Measurements from ENCODE around the gene RALY. TPM values are rescaled to one million over a fixed set of nuclear protein-coding genes. Genes with fewer than 3 reads are reported as not detected.

RALY gene
- total and polyA plus RNA-seq, 10 of the 15 experiments (the other 5 are each of a cell fraction or from before 2014, with no cell fraction given), result 1.2 to 246 (median 137) TPM

GRCh38 chr20:34037767-34038166 lies 44.1 kb downstream of the RALY start:
- no peaks in the 10 kb centered on the region for H3K27me3 ChIP-seq (replicated peaks in 1 of 2; ENCODE audit: control insufficient read depth in 2 of 2, insufficient read depth in 2 of 2, low read length in 1 of 2)
- peaks cover 11% of the 10 kb centered on the region for H4K20me1 ChIP-seq (ENCODE audit: control insufficient read depth, insufficient read depth)
- FAIRE-seq, result no peak
- ChIA-PET CTCF (interaction anchor here (0.6 to 1.1 kb wide), 2 partner anchors 16 to 222 kb away, joined by 3 read pairs; no protein-coding TSS in a partner anchor), POLR2A (interaction anchor here (0.9 kb wide), 1 partner anchor 27 kb away, joined by 3 read pairs; no protein-coding TSS in a partner anchor), SMC1A (ENCODE audit: uncharacterized antibody, unreplicated experiment) (no interaction called here), RAD21 (ENCODE audit: unreplicated experiment) (interaction anchor here (0.9 kb wide), 1 partner anchor 16 kb away, joined by 3 read pairs; no protein-coding TSS in a partner anchor)
- BruUV-seq (replicated peaks), result no TSS peak
- in situ Hi-C loops (cut with MboI), result no loop called here
- H3K4me1 ChIP-seq (ENCODE audit: control insufficient read depth, insufficient read depth, low read length), result peaks cover 6% of the 10 kb centered on the region
- no peak for ATAC-seq
- no peak for TF ChIP-seq IRF5 (IDR thresholded peaks at IDR 0.05; ENCODE audit: borderline replicate concordance)
- TF ChIP-seq PAX5 (IDR thresholded peaks at IDR 0.05; ENCODE audit: borderline replicate concordance, low read depth, low read length), result no peak
- no peak for TF ChIP-seq NBN (IDR thresholded peaks at IDR 0.05)
- no peak for TF ChIP-seq ZSCAN29 (IDR thresholded peaks at IDR 0.05)
- no peak for TF ChIP-seq PML (IDR thresholded peaks at IDR 0.05; ENCODE audit: low read length)
- TF ChIP-seq FOS (IDR thresholded peaks at IDR 0.05; ENCODE audit: borderline replicate concordance, extremely low read depth, insufficient read length), result no peak
- no peak for TF ChIP-seq CREB1 (IDR thresholded peaks at IDR 0.05; ENCODE audit: low read depth)
- intact Hi-C loops (cut with micrococcal nuclease; ENCODE audit: unreplicated experiment), result no loop called here
- H2AFZ ChIP-seq (ENCODE audit: control insufficient read depth, low read depth, low read length), result no peak overlapping the region
- H3K4me3 ChIP-seq, result no peak overlapping the region
- no peak overlapping the region for H3K4me2 ChIP-seq (ENCODE audit: control insufficient read depth, insufficient read depth)
- DNase-seq (ENCODE audit: low read depth, low spot score), result no peak
- H3K27ac ChIP-seq (ENCODE audit: control insufficient read depth, insufficient read depth), result no peak overlapping the region
- H3K36me3 ChIP-seq (ENCODE audit: control insufficient read depth in 2 of 2, insufficient read depth in 2 of 2, low read length in 1 of 2), result peaks cover 0 to 12% of the 10 kb centered on the region in 2 experiments
- WGBS (ENCODE audit: insufficient coverage, insufficient replicate concordance, low lambda C conversion rate, missing lambda C conversion rate), result 93% methylated on average over 2 of the region's 2 CpGs
- no peaks in the 10 kb centered on the region for H3K9me3 ChIP-seq (replicated peaks; ENCODE audit: control insufficient read depth, insufficient read depth, low read length)
- peaks cover 34% of the 10 kb centered on the region for H3K79me2 ChIP-seq (ENCODE audit: control insufficient read depth, insufficient read depth, low read length)
- no peak overlapping the region for H3K9ac ChIP-seq (ENCODE audit: control insufficient read depth, insufficient read depth, low read length)

Data from GM12878 (cell line).